Measurements from ENCODE around the gene HOXB7.
A peak's percentile ranks its signal among the peaks of the same experiment; 100 is the strongest.

Gene HOXB7

GRCh38 chr17:48646183-48647102, 35.6 kb upstream of the HOXB7 start:
- TF ChIP-seq CTCF (IDR thresholded peaks at IDR 0.05; ENCODE audit: insufficient read depth, low read length, poor library complexity, severe bottlenecking), result no peak
- Histone ChIP-seq H3K36me3 (ENCODE audit: control insufficient read depth, insufficient read depth, low read length) (no peaks in the 10 kb centered on the region), H3K27me3 (replicated peaks; ENCODE audit: control insufficient read depth, insufficient read depth, low read length) (no peaks in the 10 kb centered on the region; the same call in none of the 2 replicates), H3K4me3 (replicated peaks; ENCODE audit: low read depth, low read length) (peak overlapping the region; percentile 35)
- no peak for DNase-seq (ENCODE audit: extremely low read depth, insufficient read length)

GRCh38 chr17:48645639-48646182, 34.9 kb upstream of the HOXB7 start:
- H3K4me3 ChIP-seq (replicated peaks; ENCODE audit: low read depth, low read length), result no peak overlapping the region
- no peak for TF ChIP-seq CTCF (IDR thresholded peaks at IDR 0.05; ENCODE audit: insufficient read depth, low read length, poor library complexity, severe bottlenecking)
- H3K27me3 ChIP-seq (replicated peaks; ENCODE audit: control insufficient read depth, insufficient read depth, low read length), result no peaks in the 10 kb centered on the region; the same call in none of the 2 replicates
- DNase-seq (ENCODE audit: extremely low read depth, insufficient read length), result no peak
- no peaks in the 10 kb centered on the region for H3K36me3 ChIP-seq (ENCODE audit: control insufficient read depth, insufficient read depth, low read length)

- TF ChIP-seq CTCF (IDR thresholded peaks at IDR 0.05; ENCODE audit: insufficient read depth, low read length, poor library complexity, severe bottlenecking), result no peak
- DNase-seq (ENCODE audit: extremely low read depth, insufficient read length), result no peak
- no peak overlapping the region for H3K4me3 ChIP-seq (replicated peaks; ENCODE audit: low read depth, low read length)
- no peaks in the 10 kb centered on the region for H3K36me3 ChIP-seq (ENCODE audit: control insufficient read depth, insufficient read depth, low read length)
- no peaks in the 10 kb centered on the region; the same call in none of the 2 replicates for H3K27me3 ChIP-seq (replicated peaks; ENCODE audit: control insufficient read depth, insufficient read depth, low read length)
These were observed 34.2 kb upstream of the HOXB7 start for GRCh38 chr17:48644910-48645557.

GRCh38 chr17:48644159-48644558, 33.3 kb upstream of the HOXB7 start:
- no peaks in the 10 kb centered on the region; the same call in none of the 2 replicates for H3K27me3 ChIP-seq (replicated peaks; ENCODE audit: control insufficient read depth, insufficient read depth, low read length)
- H3K36me3 ChIP-seq (ENCODE audit: control insufficient read depth, insufficient read depth, low read length), result no peaks in the 10 kb centered on the region
- H3K4me3 ChIP-seq (replicated peaks; ENCODE audit: low read depth, low read length), result no peak overlapping the region
- DNase-seq (ENCODE audit: extremely low read depth, insufficient read length), result no peak
- TF ChIP-seq CTCF (IDR thresholded peaks at IDR 0.05; ENCODE audit: insufficient read depth, low read length, poor library complexity, severe bottlenecking), result no peak

- no peak for DNase-seq (ENCODE audit: extremely low read depth, insufficient read length)
- no peaks in the 10 kb centered on the region; the same call in none of the 2 replicates for H3K27me3 ChIP-seq (replicated peaks; ENCODE audit: control insufficient read depth, insufficient read depth, low read length)
- no peak for TF ChIP-seq CTCF (IDR thresholded peaks at IDR 0.05; ENCODE audit: insufficient read depth, low read length, poor library complexity, severe bottlenecking)
- no peaks in the 10 kb centered on the region for H3K36me3 ChIP-seq (ENCODE audit: control insufficient read depth, insufficient read depth, low read length)
- H3K4me3 ChIP-seq (replicated peaks; ENCODE audit: low read depth, low read length), result no peak overlapping the region
These were observed 32.8 kb upstream of the HOXB7 start for GRCh38 chr17:48643697-48644012.

Measured in GM06990 (cell line).